HCT116 (cell line): ENCODE results near the gene VCY. TPM values are rescaled to one million over a fixed set of nuclear protein-coding genes. Genes with fewer than 3 reads are reported as not detected.

Experiments used
- total RNA-seq: library from RNA; stranded (reverse); gene quantifications from one replicate; pipeline ENCODE4 v1.2.1, GENCODE V29; 2021; ENCODE audit not compliant: unreplicated experiment

The VCY gene
- total RNA-seq, 1 experiment from 2014 or later: not detected

Other genes with a start within 250 kb of the VCY start
- not detected for gene VCY1B, start 69.8 kb upstream of the VCY start, total RNA-seq